ENCODE measurements around the gene TMEM184A. TPM values are rescaled to one million over a fixed set of nuclear protein-coding genes. Genes with fewer than 3 reads are reported as not detected.
"Not testable (repeated sequence)": the region's sequence is repeated elsewhere in the genome, so short reads cannot be mapped to it uniquely, and the experiment has no call there.

Gene TMEM184A
- total and polyA plus RNA-seq, 8 donors: 3.8 to 99.4 (median 17.2) TPM

DNA sequence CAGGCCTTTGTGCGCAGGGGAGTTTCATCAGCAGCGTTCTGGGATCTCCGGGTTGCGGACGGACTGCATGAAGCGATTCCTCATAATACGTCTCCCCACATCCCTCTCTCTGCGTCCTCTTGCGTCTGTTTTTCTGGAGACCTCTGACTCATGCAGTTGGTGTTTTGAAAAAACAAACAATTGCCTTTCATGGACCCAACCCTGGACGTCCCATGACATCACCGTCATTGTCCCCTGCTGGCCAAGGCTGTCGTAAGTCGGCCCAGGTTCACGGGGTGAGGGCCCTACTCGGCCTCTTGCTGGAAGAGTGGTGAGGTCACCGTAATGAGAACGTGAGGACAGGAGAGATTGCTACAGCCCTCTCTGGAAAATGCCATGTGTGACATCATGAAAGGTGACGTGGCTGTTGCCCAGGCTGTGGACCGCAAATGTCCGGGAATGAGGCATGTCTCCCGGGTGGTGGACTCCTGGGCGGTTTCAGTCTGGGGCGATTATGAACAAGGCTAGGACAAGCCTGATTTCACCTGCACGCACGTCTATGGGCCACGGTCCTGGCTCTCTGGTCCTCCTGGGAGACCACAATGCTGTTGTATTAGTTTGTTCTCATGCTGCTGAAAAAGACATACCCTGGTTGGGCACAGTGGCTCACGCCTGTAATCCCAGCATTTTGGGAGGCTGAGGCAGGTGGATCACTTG is 35.3 kb downstream of the TMEM184A start:
- 67 to 78% (median 72%) methylated on average over 25 to 27 of the region's 27 CpGs for WGBS, 5 donors
- Histone ChIP-seq H3K4me3 (no peak overlapping the region), H3K27ac (peak overlapping the region in 2 of 5 donors; percentile 26 to 27), H3K27me3 (peaks cover 0 to 17% (median 4%) of the 10 kb centered on the region in 3 donors), H3K36me3 (no peaks in the 10 kb centered on the region), H3K9me3 (peaks cover 0 to 4% (median 2%) of the 10 kb centered on the region in 4 donors), H3K4me1 (no peaks in the 10 kb centered on the region)
- intact Hi-C loops (cut with DNase I; ENCODE audit: low total_unique reads): no loop called here
- TF ChIP-seq EP300 (IDR thresholded peaks at IDR 0.05): no peak
- TF ChIP-seq POLR2A (IDR thresholded peaks at IDR 0.05): no peak
- TF ChIP-seq, protein P1, sequence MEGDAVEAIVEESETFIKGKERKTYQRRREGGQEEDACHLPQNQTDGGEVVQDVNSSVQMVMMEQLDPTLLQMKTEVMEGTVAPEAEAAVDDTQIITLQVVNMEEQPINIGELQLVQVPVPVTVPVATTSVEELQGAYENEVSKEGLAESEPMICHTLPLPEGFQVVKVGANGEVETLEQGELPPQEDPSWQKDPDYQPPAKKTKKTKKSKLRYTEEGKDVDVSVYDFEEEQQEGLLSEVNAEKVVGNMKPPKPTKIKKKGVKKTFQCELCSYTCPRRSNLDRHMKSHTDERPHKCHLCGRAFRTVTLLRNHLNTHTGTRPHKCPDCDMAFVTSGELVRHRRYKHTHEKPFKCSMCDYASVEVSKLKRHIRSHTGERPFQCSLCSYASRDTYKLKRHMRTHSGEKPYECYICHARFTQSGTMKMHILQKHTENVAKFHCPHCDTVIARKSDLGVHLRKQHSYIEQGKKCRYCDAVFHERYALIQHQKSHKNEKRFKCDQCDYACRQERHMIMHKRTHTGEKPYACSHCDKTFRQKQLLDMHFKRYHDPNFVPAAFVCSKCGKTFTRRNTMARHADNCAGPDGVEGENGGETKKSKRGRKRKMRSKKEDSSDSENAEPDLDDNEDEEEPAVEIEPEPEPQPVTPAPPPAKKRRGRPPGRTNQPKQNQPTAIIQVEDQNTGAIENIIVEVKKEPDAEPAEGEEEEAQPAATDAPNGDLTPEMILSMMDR (IDR thresholded peaks at IDR 0.05): no peak
- TF ChIP-seq POLR2AphosphoS5 (IDR thresholded peaks at IDR 0.05): no peak
- no peak for DNase-seq

DNA sequence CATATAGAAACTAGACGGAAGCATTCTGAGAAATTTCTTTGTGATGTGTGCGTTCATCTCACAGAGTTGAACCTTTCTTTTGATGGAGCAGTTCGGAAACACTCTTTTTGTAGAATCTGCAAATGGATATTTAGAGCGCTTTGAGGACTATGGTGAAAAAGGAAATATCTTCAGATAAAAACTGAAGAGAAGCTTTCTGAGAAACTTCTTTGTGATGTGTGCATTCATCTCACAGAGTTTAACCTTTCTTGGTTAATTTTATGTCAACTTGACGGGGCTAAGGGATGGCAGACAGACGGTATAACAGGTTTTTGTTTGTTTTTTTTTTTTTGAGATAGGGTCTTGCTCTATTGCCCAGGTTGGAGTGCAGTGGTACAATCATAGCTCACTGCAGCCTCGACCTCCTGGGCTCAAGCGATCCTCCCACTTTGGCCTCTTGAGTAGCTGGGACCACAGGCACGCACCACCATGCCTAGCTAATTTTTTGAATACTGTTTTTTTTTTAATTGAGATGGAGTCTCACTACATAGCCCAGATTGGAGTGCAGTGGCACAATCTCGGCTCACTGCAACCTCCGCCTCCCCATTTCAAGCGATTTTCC is 36.6 kb downstream of the TMEM184A start:
- DNase-seq; H3K9me3 ChIP-seq; H3K4me3 ChIP-seq; H3K27ac ChIP-seq; intact Hi-C loops (cut with DNase I; ENCODE audit: low total_unique reads); H3K4me1 ChIP-seq; H3K36me3 ChIP-seq: not testable (repeated sequence)
- peaks cover 0 to 21% (median 4%) of the 10 kb centered on the region in 3 donors for H3K27me3 ChIP-seq
- WGBS, 5 donors: 85 to 92% (median 87%) methylated on average over 12 of the region's 12 CpGs

DNA sequence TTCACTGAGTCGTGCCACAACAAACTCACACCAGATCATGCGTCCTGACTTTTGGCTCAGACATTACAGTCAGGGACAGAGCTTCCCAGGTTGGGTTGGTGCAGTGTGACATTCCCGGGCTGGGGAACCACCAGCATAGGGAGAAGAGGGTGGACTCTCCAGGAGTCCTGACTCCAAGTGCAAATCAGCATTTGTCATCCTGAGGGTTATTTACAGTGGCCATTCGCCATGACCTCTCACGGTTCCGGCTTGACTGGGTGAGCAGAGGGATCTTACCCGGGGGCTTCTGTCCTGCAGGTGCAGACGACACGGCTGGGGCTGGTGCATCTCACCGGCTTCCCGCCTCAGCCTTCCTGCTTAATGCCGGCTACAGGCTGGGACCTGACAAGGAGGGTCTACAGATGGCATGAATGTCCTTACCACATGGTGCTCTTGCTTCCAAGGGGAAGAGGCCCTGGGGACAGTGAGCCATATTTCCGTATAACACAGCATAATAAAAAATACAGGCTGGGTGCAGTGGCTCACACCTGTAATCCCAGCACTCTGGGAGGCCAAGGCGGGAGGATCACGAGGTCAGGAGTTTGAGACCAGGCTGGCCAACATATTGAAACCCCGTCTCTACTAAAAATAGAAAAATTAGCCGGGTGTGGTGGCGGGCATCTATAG is 39.3 kb downstream of the TMEM184A start:
- Histone ChIP-seq H3K4me1 (peaks cover 0 to 17% (median 4%) of the 10 kb centered on the region in 4 donors), H3K27ac (no peak overlapping the region), H3K27me3 (peaks cover 0 to 12% (median 0%) of the 10 kb centered on the region in 3 donors), H3K9me3 (peaks cover 0 to 4% (median 2%) of the 10 kb centered on the region in 4 donors), H3K36me3 (no peaks in the 10 kb centered on the region), H3K4me3 (no peak overlapping the region)
- intact Hi-C loops (cut with DNase I; ENCODE audit: low total_unique reads): no loop called here
- TF ChIP-seq POLR2A (IDR thresholded peaks at IDR 0.05) (no peak), EP300 (IDR thresholded peaks at IDR 0.05) (no peak), POLR2AphosphoS5 (IDR thresholded peaks at IDR 0.05) (no peak)
- TF ChIP-seq, protein P1 (IDR thresholded peaks at IDR 0.05): no peak
- no peak for DNase-seq
- WGBS, 5 donors: 56 to 79% (median 64%) methylated on average over 15 to 18 of the region's 18 CpGs

DNA sequence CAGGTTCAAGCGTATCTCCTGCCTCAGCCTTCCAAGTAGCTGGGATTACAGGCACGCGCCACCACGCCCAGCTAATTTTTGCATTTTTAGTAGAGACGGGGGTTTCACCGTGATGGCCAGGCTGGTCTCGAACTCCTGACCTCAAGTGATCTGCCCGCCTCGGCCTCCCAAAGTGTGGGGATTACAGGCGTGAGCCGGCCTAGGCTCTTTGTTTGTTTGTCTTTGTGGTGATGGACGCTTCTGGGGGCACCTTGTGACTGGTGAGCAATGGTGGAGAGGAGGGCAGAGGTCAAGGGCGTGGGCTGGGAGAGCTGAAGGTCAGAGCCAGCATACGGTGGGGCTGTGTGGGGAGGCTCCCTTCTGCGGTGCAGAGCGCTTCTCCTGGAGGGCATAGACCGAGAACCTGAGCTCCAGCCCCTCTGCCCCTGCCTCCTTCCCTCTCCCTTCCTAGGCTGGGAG is 40.5 kb downstream of the TMEM184A start:
- WGBS, 5 donors: 63 to 76% (median 70%) methylated on average over 16 to 17 of the region's 17 CpGs
- DNase-seq; intact Hi-C loops (cut with DNase I; ENCODE audit: low total_unique reads); H3K9me3 ChIP-seq; H3K27ac ChIP-seq; H3K36me3 ChIP-seq; H3K4me3 ChIP-seq: not testable (repeated sequence)
- Histone ChIP-seq H3K27me3 (peaks cover 0 to 16% (median 0%) of the 10 kb centered on the region in 3 donors), H3K4me1 (peaks cover 0 to 17% (median 4%) of the 10 kb centered on the region in 4 donors)

DNA sequence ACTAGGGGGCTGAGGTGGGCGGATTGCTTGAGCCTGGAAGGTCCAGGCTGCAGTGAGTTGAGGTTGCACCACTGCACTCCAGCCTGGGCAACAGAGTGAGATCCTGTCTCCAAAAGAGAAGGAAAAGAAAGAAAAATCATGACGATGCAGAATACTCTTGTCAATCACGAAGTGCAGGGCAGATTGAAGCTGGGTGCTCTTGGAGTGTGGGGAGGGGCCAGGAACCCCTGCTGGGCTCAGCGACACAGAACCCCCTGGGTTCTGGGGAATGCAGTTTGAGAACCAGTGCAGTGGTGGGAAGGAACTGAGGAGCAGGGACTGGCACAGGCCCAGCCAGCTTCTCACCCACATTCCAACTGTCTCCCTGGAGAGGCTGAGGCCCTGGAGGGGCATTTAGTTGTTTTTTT is 41.0 kb downstream of the TMEM184A start:
- Histone ChIP-seq H3K27ac (no peak overlapping the region), H3K4me3 (no peak overlapping the region), H3K9me3 (peaks cover 0 to 4% (median 2%) of the 10 kb centered on the region in 4 donors), H3K27me3 (peaks cover 0 to 20% (median 0%) of the 10 kb centered on the region in 3 donors), H3K36me3 (no peaks in the 10 kb centered on the region), H3K4me1 (peaks cover 0 to 17% (median 4%) of the 10 kb centered on the region in 4 donors)
- intact Hi-C loops (cut with DNase I; ENCODE audit: low total_unique reads): no loop called here
- WGBS, 5 donors: 72 to 83% (median 75%) methylated on average over 4 of the region's 4 CpGs
- DNase-seq: no peak
- TF ChIP-seq EP300 (IDR thresholded peaks at IDR 0.05): no peak
- TF ChIP-seq POLR2A (IDR thresholded peaks at IDR 0.05): no peak
- TF ChIP-seq, protein P1 (IDR thresholded peaks at IDR 0.05): no peak
- TF ChIP-seq POLR2AphosphoS5 (IDR thresholded peaks at IDR 0.05): no peak
